HG02852 (cell line): ENCODE results near the gene TMEM181.

Experiments used
- ATAC-seq: cut with Tn5 transposase; IDR thresholded peaks from one replicate; pipeline ENCODE4 v1.9.1; 2021; ENCODE audit warnings: mild to moderate bottlenecking, moderate library complexity; ENCODE audit not compliant: unreplicated experiment

TMEM181 gene

GRCh38 chr6:158561938-158562337, 2.0 kb downstream of the TMEM181 start:
- no peak for ATAC-seq

- no peak for ATAC-seq
Observed at GRCh38 chr6:158564243-158565121, 4.6 kb downstream of the TMEM181 start.

DNA sequence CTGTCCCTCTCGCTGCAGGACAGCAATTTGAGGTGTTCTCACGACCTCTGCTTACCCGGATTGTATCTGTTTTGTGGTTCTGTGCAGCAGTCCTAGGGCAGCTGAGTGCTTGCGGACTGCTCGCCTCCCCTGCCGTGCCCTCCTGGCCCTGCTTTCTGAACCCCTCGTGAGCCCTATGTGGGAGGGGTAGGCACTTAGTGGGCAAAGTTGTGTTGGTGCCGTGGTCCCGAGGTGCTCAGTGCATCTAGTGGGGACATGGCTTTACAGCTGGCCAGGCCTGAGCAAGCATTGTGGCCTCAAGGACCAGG, 5.2 kb downstream of the TMEM181 start:
- no peak for ATAC-seq

DNA sequence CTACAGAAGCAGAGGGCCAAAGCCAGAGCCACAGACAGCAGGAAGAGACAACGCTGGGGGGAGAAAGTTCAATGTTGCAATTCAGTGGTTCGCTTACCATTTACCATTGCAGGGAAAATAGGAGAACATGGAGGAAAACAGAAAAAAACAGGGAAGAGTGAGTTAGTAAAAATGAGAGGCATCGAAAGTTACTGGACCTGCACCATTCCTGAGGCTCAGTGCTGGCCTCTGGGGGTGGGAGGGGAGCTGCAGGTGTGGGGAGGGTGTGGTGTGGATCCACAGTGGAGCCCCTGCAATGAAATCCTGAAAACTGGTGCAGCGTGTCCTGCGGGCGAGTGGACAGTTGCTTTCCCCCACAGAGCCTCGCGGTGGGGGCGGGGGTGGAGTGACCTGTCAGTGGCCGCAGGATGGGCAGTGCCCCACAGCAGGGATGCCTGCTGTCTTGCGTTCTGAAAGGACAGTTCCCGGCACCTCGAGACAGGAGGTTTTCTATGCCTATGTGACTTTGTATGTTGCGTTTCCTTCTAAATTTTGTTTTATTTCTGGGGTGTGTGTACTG, 5.7 kb downstream of the TMEM181 start:
- no peak for ATAC-seq

- ATAC-seq = no peak
Observed at GRCh38 chr6:158566207-158566818, 6.4 kb downstream of the TMEM181 start.

- no peak for ATAC-seq
Observed at GRCh38 chr6:158567152-158567551, 7.3 kb downstream of the TMEM181 start.

DNA sequence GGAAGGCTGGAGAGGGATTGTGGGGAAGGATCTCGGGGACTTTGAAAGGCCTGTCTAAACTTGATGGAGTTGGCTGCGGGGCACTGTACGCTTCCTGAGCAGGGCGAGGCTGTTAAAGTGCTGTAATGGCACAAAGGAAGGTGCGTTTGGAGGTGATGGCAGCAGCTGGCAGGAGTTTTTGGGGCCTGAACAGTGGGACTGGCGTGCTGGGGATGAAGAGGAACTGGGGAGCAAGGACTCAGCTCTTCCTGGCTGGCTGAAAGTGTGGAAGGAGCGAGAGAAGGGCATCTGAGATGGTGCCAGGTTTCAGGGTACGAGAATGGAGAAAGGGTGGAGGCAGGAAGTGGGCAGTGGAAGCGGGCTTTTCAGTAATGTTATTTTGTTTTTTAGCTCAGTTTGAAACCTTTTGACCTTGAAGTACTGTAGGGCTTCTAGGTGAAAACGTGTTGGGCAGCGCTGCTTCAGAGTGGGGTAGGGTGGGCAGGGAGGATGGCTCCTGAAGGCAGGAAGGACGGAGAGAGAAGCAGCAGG, 8.0 kb downstream of the TMEM181 start:
- no peak for ATAC-seq

DNA sequence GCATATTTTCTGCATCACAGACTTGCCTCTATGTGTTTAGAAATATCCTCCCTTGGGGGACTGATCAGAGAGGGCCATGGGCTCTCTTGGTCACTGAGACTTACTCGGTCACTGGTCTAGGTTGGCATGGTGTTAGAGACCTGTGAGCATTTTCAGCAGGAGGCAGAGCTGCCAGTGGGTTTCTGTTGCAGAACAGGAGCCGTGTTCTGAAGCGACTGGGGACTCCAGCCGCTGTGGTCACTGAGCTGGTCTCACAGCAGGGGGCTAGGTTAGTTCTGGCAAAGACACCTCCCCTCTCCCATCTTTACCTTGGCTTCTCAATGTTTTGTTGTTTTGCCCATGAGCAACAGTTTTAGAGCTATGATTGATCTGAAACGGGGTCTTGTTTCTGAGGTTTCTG, 8.7 kb downstream of the TMEM181 start:
- no peak for ATAC-seq

DNA sequence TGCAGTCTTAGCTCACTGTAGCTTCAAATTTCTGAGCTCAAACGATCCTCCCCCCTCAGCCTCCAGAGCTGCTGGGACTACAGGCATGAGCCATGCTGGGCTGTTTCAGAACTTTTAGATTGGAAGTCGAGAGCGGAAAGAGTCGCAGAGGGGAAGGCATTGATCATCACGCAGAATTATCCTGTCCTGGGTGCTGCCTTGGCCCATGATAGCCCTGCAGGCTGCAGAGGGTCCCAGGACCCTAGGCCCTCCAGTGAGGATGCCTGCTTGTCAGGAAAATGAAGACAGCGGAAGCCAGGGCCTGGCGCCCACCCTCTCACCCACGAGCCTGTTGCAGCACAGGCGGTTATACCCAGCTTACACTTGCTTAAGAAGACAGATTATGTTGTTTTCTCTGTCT, 9.1 kb downstream of the TMEM181 start:
- ATAC-seq = no peak

DNA sequence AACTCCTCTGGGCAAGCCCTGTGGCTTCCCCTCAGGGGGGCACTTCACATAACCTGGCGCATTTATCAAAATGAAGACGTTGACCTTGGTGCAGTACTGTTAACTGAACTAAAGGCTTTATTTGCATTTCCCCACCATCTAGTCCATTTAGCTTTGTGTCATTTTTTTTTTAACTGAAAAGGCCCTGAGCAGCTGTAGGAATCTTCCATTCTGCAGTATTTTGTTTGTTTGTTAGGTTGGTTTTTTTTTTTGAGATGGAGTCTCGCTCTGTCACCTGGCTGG, 10.7 kb downstream of the TMEM181 start:
- ATAC-seq = no peak

DNA sequence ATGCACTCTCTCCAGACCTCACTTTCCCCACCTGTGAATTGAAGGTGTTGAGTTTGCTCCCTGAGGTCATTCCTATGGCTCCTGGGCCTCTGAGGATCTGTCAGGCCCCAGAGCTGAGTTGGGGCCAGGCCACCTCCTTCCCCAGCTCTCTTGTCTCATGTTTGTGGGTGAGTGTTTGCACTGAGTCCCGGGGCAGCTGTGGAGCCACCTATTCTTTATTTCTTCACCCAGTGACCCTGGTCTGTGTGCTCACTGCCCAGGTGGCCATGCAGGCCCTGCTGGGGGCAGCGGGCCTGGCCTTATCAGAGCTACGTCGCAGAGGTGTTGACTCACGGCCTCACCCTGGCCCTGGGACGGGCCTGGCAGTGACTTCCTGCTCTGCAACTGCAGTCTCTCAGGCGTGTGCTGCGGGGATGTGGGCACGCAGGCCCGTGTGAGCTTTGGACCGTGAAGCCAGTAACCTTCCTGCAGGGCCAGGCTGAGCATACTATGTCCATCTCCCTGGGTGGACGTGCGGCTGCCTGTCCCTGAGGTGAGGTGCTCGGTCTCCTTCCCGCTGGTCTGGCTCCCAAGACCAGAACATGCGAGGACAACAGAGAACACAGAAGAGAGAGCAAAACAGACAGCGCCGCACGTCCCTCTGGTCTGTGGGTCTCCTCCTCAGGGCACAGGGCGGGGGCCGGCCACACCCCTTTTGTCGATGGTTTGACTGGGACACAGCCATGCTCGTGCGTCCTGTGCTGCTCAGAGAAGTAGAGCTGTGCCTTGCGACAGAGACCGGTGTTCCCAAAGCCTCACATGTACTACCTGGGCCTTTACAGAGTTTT, 12.1 kb downstream of the TMEM181 start:
- ATAC-seq = no peak

- no peak for ATAC-seq
Observed at GRCh38 chr6:158572653-158573541, 13.0 kb downstream of the TMEM181 start.

GRCh38 chr6:158573542-158573931, 13.6 kb downstream of the TMEM181 start:
- ATAC-seq = no peak

DNA sequence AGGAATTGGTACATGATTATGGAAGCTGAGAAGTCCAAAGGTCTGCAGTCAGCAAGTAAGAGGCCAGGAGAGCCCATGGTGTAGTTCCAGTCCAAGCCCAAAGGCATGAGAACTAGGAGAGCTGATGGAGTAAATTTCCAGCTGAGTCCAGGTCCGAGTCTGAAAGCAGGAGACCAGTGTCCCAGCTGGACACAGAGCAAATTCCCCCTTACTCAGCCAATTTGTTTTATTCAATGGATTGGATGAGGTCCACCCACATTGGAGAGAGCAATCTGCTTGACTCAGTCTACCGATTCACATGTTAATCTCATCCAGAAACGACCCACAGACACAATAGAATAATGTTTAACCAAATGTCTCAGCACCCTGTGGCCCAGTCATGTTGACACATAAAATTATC, 14.9 kb downstream of the TMEM181 start:
- no peak for ATAC-seq

DNA sequence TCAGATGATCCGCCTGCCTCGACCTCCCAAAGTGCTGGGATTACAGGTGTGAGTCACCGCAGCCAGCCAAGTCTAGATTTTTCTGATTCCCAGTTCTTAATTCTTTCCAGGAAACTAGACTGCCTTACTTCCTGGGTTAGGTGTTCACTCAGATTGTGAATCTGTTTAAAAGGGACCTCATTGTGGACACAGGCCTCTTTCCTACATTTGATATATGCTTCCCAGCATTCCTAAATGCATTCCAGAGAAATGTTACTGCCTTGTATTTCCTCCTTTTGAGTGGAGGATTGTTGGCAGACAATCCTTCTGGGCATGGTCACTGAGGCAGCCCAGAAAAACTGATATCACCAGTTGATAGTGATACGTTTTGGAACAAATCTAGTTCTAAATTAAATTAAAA, 15.7 kb downstream of the TMEM181 start:
- ATAC-seq = no peak

DNA sequence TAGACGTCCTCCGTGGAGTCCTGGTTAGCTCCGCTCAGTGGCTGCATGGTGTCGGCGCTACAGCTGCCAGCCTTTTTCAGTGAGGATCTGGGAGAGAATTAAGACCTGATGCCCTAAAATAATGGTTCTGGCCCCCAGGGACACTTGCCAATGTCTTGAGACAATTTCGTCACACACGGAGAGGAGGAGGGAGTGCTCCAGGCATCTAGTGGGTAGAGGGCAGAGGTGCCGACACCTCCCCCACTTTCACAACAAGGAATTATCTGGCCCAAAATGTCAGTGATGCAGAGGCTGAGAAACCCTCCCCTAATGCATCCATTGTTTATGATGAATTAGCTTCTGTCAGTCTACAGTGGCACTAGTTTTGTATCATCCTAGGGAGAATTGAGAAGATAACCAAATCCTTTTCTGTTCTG, 24.4 kb downstream of the TMEM181 start:
- ATAC-seq = no peak

DNA sequence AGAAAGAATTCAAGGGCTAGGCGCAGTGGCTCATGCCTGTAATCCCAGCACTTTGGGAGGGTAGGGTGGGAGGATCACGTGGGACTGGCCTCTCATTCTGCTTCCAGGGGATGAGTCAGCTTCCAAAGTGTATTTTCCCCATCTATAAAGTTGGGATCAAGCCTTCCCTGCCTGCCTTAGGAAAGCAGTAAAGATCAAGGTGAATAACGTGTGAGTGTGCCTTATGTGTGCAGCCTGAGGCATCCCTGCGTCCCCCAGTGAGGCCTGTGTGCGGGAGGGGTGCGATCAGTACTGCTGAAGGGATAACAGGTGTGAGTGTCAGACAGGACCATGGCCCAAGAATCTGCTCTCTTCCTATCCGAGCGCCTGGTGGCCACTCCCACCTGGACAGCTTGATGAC, 26.8 kb downstream of the TMEM181 start:
- ATAC-seq = no peak

- no peak for ATAC-seq
Observed at GRCh38 chr6:158589366-158589765, 29.5 kb downstream of the TMEM181 start.

- no peak for ATAC-seq
Observed at GRCh38 chr6:158591134-158591809, 31.4 kb downstream of the TMEM181 start.

- no peak for ATAC-seq
Observed at GRCh38 chr6:158591810-158592209, 31.9 kb downstream of the TMEM181 start.
